HepG2 (cell line): Measurements from ENCODE around the gene MAPK8IP3. TPM values are rescaled to one million over a fixed set of nuclear protein-coding genes. Genes with fewer than 3 reads are reported as not detected.
A peak's percentile ranks its signal among the peaks of the same experiment; 100 is the strongest.

Experiments used
- ATAC-seq: fragments of 200-7000 bp; cut with Tn5 transposase; 3 replicates; pipeline ENCODE4 v1.9.1; 2020; ENCODE audit warnings: mild to moderate bottlenecking, moderate library complexity
- BruUV-seq: library from RNA; stranded (reverse); fragments of 400-500 nt; replicated peaks from 2 replicates; lab custom pipeline; 2021; lab: Mats Ljungman, UMichigan
- CTCF ChIA-PET: fragments of 300-600 bp; formaldehyde crosslinking; extraction: SDS; loops from one replicate; lab custom pipeline; 2021; ENCODE audit warnings: low total read pairs, inconsistent platforms, low intra/inter-chr PET ratio; lab: Yijun Ruan, JAX
- POLR2A ChIA-PET: fragments of 350-600 bp; sonication (Branson Sonifier 250); formaldehyde crosslinking; loops from one replicate; lab custom pipeline; 2020; ENCODE audit warnings: antibody characterized with exemption, inconsistent platforms; lab: Yijun Ruan, JAX
- DNase-seq: peaks from one replicate; pipeline ENCODE4 v3.0.0-alpha.2; 2015; ENCODE audit warnings: low spot score
- FAIRE-seq: peaks from 3 replicates; lab custom pipeline; 2011; peaks lifted over from hg19 to GRCh38; lab: Jason Lieb, UNC
- H2AFZ ChIP-seq: one replicate; pipeline ENCODE4 v1.6.1; 2011; ENCODE audit warnings: low read length, inconsistent platforms
- H3K27ac ChIP-seq: fragments of 300-600 bp; 3 replicates; pipeline ENCODE4 v1.8.0; 2011; ENCODE audit warnings: mixed run types, mild to moderate bottlenecking, mixed read lengths, low read length, inconsistent platforms; ENCODE audit not compliant: insufficient read depth; ENCODE audit errors: extremely low read length
- H3K27me3 ChIP-seq, 2 experiments: fragments of 200-600 bp in 1 of 2; 2 replicates in 1 of 2; 3 replicates in 1 of 2; pipeline versions ENCODE4 v1.6.0 to v1.8.0; 2011; ENCODE audit warnings: low read length in 2 of 2, mild to moderate bottlenecking in 2 of 2, moderate library complexity in 2 of 2, inconsistent platforms in 1 of 2; ENCODE audit not compliant: insufficient read depth in 2 of 2, control insufficient read depth in 1 of 2
- H3K36me3 ChIP-seq, 2 experiments: fragments of 200-600 bp in 1 of 2; replicated peaks in 1 of 2; 2 replicates in 1 of 2; 3 replicates in 1 of 2; pipeline versions ENCODE4 v1.5.1 to v1.8.0; 2011; ENCODE audit warnings: low read length in 2 of 2, inconsistent platforms in 1 of 2; ENCODE audit not compliant: insufficient read depth in 2 of 2, control insufficient read depth in 1 of 2
- H3K4me1 ChIP-seq: 2 replicates; pipeline ENCODE4 v1.5.1; 2012; ENCODE audit warnings: low read length, inconsistent platforms; ENCODE audit not compliant: insufficient read depth
- H3K4me2 ChIP-seq: 2 replicates; pipeline ENCODE4 v1.6.0; 2011; ENCODE audit warnings: low read depth, low read length, inconsistent platforms
- H3K4me3 ChIP-seq, 3 experiments: fragments of 200-600 bp in 1 of 3; sonication (generic), shearing (Covaris generic) in 1 of 3; replicated peaks in 1 of 3; 2 replicates each; pipeline ENCODE4 v1.5.1; 2011 to 2016; ENCODE audit warnings: low read length in 3 of 3, inconsistent platforms in 2 of 3, low read depth in 2 of 3, mild to moderate bottlenecking in 2 of 3, control low read depth in 1 of 3, mixed read lengths in 1 of 3; ENCODE audit not compliant: insufficient read depth in 1 of 3
- H3K79me2 ChIP-seq: one replicate; pipeline ENCODE4 v1.6.1; 2011; ENCODE audit warnings: low read length, inconsistent platforms; ENCODE audit not compliant: insufficient read depth
- H3K9ac ChIP-seq: 2 replicates; pipeline ENCODE4 v1.6.0; 2011; ENCODE audit warnings: mild to moderate bottlenecking, low read depth, low read length, inconsistent platforms; ENCODE audit not compliant: insufficient read depth
- H3K9me3 ChIP-seq: 2 replicates; pipeline ENCODE4 v1.5.1; 2012; ENCODE audit warnings: mild to moderate bottlenecking, low read length
- H4K20me1 ChIP-seq: 2 replicates; pipeline ENCODE4 v1.6.0; 2011; ENCODE audit warnings: inconsistent platforms, mild to moderate bottlenecking, low read length, moderate library complexity; ENCODE audit not compliant: insufficient read depth
- AGO2 ChIP-seq: fragments of 200-400 bp; formaldehyde crosslinking; optimal IDR thresholded peaks from 2 replicates; pipeline ENCODE3; 2017; ENCODE audit warnings: mild to moderate bottlenecking, low read depth, low read length, moderate library complexity
- ATF1 ChIP-seq: IDR thresholded peaks from 2 replicates; pipeline ENCODE4 v1.6.1; 2016; ENCODE audit warnings: mild to moderate bottlenecking, control low read depth
- CC2D1A ChIP-seq: sonication (generic); formaldehyde crosslinking; IDR thresholded peaks from 2 replicates; pipeline ENCODE4 v1.8.1; 2023; ENCODE audit warnings: mild to moderate bottlenecking, missing genetic modification reagents
- KLF16 ChIP-seq, 2 experiments: sonication (generic) in 1 of 2; formaldehyde crosslinking in 1 of 2; IDR thresholded peaks; 2 replicates each; pipeline versions ENCODE4 v1.6.1 to v1.8.0; 2016 to 2023; ENCODE audit warnings: missing genetic modification reagents in 2 of 2, missing compliant biosample characterization in 1 of 2
- NCOA2 ChIP-seq: sonication (generic); formaldehyde crosslinking; IDR thresholded peaks from 2 replicates; pipeline ENCODE4 v1.8.0; 2022; ENCODE audit warnings: inconsistent platforms
- NR2F6 ChIP-seq, 2 experiments: IDR thresholded peaks; 2 replicates each; pipeline ENCODE4 v1.6.1; 2016; ENCODE audit warnings: antibody characterized with exemption in 1 of 2, mild to moderate bottlenecking in 1 of 2
- ZNF761 ChIP-seq: sonication (generic); formaldehyde crosslinking; conservative IDR thresholded peaks from 2 replicates; pipeline ENCODE4 v1.4.0; 2020; ENCODE audit warnings: mild to moderate bottlenecking, missing genetic modification reagents
- WGBS: methylation state at CpG from one replicate; pipeline ENCODE4 v1.1.6; 2017; ENCODE audit warnings: low lambda C conversion rate; 5-methylcytosine and 5-hydroxymethylcytosine counted together
- in situ Hi-C: cut with HindIII; loops from 2 replicates; pipeline ENCODE4 v1.10.0; 2017; ENCODE audit warnings: low pct_unique_long_range_greater_than_20kb; ENCODE audit not compliant: extremely low pct_ligation_motif_present
- intact Hi-C: fragments of 100-400 bp; cut with micrococcal nuclease; formaldehyde crosslinking; loops from one replicate; pipeline ENCODE4 v1.10.0; 2022; ENCODE audit not compliant: unreplicated experiment
- polyA plus RNA-seq, 8 experiments: library from polyadenylated mRNA; depleted of rRNA in 3 of 8; stranded (reverse) in 7 of 8; unstranded in 1 of 8; fragments of >200 nt; fragmentation: Illumina TruSeq in 4 of 8; extraction: Trizol in 4 of 8; gene quantifications; 2 replicates each; pipeline versions ENCODE4 v1.2.1 to v1.2.3, GENCODE V29; 2011 to 2016; ENCODE audit warnings: low read depth in 4 of 8, missing spikeins in 1 of 8, mixed read lengths in 1 of 8; ENCODE audit not compliant: insufficient read depth in 1 of 8
- total RNA-seq, 5 experiments: library from RNA; depleted of rRNA; stranded (reverse); fragments of >200 nt; fragmentation: Illumina TruSeq; extraction: Trizol; gene quantifications; 2 replicates each; pipeline ENCODE4 v1.2.3, GENCODE V29; 2016; ENCODE audit warnings: low read depth in 1 of 5
- TF ChIP-seq, protein P1 (sequence below): sonication (generic); formaldehyde crosslinking; IDR thresholded peaks from 2 replicates; pipeline ENCODE4 v1.5.0; 2020; ENCODE audit warnings: mild to moderate bottlenecking, missing genetic modification reagents, moderate library complexity
- TF ChIP-seq, protein P2 (sequence below): sonication (generic); formaldehyde crosslinking; IDR thresholded peaks from 2 replicates; pipeline ENCODE4 v1.8.0; 2022; ENCODE audit warnings: missing genetic modification reagents, mild to moderate bottlenecking, borderline replicate concordance
- TF ChIP-seq, protein P3 (sequence below): sonication (generic); formaldehyde crosslinking; IDR thresholded peaks from 2 replicates; pipeline ENCODE4 v1.4.0; 2020; ENCODE audit warnings: mild to moderate bottlenecking, missing genetic modification reagents, borderline replicate concordance

Gene MAPK8IP3
- total and polyA plus RNA-seq, 2 of the 13 experiments (the other 11 are each of a cell fraction or from before 2014, with no cell fraction given) = 25.1 to 41.7 TPM

DNA sequence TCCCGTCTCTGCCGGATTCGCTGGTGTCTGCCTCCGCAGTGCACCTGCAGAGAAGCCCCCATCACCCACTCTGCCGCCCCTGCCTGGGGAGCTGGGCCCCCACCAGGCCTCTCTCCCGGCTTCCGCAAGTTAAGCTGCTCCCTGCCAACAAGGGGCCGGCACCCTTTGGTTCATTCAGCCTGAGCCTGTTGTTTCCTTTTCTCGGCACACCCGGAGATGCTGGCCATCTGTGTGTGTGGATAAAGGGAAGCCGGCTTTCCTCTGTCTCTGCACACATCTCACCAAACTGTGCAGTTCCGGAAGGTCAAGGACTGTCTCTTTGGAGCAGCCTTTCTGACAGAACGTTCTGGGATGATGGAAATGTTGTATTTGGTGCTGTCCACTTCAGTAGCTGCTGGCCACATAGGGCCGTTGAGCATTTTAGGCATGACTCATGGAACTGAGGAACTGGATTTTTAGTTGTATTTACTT is 6.8 kb downstream of the MAPK8IP3 start:
- TF ChIP-seq, protein P1, sequence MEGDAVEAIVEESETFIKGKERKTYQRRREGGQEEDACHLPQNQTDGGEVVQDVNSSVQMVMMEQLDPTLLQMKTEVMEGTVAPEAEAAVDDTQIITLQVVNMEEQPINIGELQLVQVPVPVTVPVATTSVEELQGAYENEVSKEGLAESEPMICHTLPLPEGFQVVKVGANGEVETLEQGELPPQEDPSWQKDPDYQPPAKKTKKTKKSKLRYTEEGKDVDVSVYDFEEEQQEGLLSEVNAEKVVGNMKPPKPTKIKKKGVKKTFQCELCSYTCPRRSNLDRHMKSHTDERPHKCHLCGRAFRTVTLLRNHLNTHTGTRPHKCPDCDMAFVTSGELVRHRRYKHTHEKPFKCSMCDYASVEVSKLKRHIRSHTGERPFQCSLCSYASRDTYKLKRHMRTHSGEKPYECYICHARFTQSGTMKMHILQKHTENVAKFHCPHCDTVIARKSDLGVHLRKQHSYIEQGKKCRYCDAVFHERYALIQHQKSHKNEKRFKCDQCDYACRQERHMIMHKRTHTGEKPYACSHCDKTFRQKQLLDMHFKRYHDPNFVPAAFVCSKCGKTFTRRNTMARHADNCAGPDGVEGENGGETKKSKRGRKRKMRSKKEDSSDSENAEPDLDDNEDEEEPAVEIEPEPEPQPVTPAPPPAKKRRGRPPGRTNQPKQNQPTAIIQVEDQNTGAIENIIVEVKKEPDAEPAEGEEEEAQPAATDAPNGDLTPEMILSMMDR (CRISPR knock-in tag) = no peak
- peak; percentile 43 for TF ChIP-seq AGO2
- peaks cover 0 to 13% of the 10 kb centered on the region in 2 experiments; a peak in 2 of 5 replicates for H3K36me3 ChIP-seq
- BruUV-seq = no TSS peak
- H3K9me3 ChIP-seq = no peaks in the 10 kb centered on the region
- no peak overlapping the region for H3K4me3 ChIP-seq
- H3K79me2 ChIP-seq = peaks cover 71% of the 10 kb centered on the region
- no peak overlapping the region for H3K27ac ChIP-seq
- intact Hi-C loops = no loop called here
- peaks cover 38% of the 10 kb centered on the region for H3K4me1 ChIP-seq
- FAIRE-seq (no peak), DNase-seq (no peak), ATAC-seq (no peak)
- peaks cover 18% of the 10 kb centered on the region for H4K20me1 ChIP-seq
- 96% methylated on average over 14 of the region's 14 CpGs for WGBS
- ChIA-PET CTCF (no interaction called here), POLR2A (interaction anchor here (0.6 kb wide), 1 partner anchor 63 kb away, joined by 5 read pairs; no protein-coding TSS in a partner anchor)
- no peak overlapping the region for H2AFZ ChIP-seq
- H3K27me3 ChIP-seq = no peaks in the 10 kb centered on the region
- in situ Hi-C loops = no loop called here
- no peak overlapping the region for H3K9ac ChIP-seq
- H3K4me2 ChIP-seq = no peak overlapping the region

DNA sequence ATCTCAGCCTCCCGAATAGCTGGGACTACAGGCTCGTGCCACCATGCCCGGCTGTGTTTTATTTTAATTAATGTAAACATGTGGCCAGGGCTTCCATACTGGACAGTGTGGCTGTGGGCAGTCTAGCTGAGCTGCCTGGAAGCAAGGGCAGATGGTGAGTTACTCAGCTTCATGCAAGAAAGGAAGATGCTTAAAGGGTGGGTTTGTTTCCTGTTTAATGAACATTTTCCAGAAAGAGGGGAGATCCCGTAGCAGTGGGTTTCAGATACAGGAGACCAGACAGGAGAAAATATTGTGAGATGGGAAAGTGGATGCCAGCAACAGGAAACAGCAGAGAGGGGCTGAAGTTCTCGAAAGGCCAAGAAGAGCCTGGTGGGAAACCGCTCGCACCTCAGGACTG is 7.3 kb downstream of the MAPK8IP3 start:
- Histone ChIP-seq H3K27ac (no peak overlapping the region), H3K4me2 (no peak overlapping the region), H3K79me2 (peaks cover 66% of the 10 kb centered on the region), H3K4me3 (no peak overlapping the region), H3K4me1 (peaks cover 33% of the 10 kb centered on the region), H3K27me3 (no peaks in the 10 kb centered on the region), H3K9ac (no peak overlapping the region), H3K9me3 (no peaks in the 10 kb centered on the region), H3K36me3 (peaks cover 0 to 13% of the 10 kb centered on the region in 2 experiments; a peak in 2 of 5 replicates), H4K20me1 (peaks cover 15% of the 10 kb centered on the region; the same call in 1 of the 2 replicates), H2AFZ (no peak overlapping the region)
- no TSS peak for BruUV-seq
- in situ Hi-C loops (no loop called here), intact Hi-C loops (no loop called here)
- WGBS = 97% methylated on average over 7 of the region's 7 CpGs
- DNase-seq = no peak
- POLR2A ChIA-PET = interaction anchor here (0.6 kb wide), 1 partner anchor 63 kb away, joined by 5 read pairs; no protein-coding TSS in a partner anchor
- no peak for ATAC-seq
- CTCF ChIA-PET = no interaction called here
- no peak for FAIRE-seq
- TF ChIP-seq NR2F6 (IDR thresholded peaks at IDR 0.05) (no peak), NR2F6 (CRISPR knock-in tag; IDR thresholded peaks at IDR 0.05) (no peak), CC2D1A (CRISPR knock-in tag) (no peak), NCOA2 (no peak), ATF1 (no peak), KLF16 (CRISPR knock-in tag; IDR thresholded peaks at IDR 0.05) (no peak), ZNF761 (CRISPR knock-in tag) (no peak)
- TF ChIP-seq, protein P2, sequence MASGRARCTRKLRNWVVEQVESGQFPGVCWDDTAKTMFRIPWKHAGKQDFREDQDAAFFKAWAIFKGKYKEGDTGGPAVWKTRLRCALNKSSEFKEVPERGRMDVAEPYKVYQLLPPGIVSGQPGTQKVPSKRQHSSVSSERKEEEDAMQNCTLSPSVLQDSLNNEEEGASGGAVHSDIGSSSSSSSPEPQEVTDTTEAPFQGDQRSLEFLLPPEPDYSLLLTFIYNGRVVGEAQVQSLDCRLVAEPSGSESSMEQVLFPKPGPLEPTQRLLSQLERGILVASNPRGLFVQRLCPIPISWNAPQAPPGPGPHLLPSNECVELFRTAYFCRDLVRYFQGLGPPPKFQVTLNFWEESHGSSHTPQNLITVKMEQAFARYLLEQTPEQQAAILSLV (CRISPR knock-in tag) = no peak
- TF ChIP-seq, protein P3, sequence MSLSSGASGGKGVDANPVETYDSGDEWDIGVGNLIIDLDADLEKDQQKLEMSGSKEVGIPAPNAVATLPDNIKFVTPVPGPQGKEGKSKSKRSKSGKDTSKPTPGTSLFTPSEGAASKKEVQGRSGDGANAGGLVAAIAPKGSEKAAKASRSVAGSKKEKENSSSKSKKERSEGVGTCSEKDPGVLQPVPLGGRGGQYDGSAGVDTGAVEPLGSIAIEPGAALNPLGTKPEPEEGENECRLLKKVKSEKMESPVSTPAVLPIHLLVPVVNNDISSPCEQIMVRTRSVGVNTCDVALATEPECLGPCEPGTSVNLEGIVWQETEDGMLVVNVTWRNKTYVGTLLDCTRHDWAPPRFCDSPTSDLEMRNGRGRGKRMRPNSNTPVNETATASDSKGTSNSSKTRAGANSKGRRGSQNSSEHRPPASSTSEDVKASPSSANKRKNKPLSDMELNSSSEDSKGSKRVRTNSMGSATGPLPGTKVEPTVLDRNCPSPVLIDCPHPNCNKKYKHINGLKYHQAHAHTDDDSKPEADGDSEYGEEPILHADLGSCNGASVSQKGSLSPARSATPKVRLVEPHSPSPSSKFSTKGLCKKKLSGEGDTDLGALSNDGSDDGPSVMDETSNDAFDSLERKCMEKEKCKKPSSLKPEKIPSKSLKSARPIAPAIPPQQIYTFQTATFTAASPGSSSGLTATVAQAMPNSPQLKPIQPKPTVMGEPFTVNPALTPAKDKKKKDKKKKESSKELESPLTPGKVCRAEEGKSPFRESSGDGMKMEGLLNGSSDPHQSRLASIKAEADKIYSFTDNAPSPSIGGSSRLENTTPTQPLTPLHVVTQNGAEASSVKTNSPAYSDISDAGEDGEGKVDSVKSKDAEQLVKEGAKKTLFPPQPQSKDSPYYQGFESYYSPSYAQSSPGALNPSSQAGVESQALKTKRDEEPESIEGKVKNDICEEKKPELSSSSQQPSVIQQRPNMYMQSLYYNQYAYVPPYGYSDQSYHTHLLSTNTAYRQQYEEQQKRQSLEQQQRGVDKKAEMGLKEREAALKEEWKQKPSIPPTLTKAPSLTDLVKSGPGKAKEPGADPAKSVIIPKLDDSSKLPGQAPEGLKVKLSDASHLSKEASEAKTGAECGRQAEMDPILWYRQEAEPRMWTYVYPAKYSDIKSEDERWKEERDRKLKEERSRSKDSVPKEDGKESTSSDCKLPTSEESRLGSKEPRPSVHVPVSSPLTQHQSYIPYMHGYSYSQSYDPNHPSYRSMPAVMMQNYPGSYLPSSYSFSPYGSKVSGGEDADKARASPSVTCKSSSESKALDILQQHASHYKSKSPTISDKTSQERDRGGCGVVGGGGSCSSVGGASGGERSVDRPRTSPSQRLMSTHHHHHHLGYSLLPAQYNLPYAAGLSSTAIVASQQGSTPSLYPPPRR (CRISPR knock-in tag) = no peak
